Epithelial cell of proximal tubule (primary cell): ENCODE results near the gene NTSR1. TPM values are rescaled to one million over a fixed set of nuclear protein-coding genes. Genes with fewer than 3 reads are reported as not detected.

ENCODE experiments used
- DNase-seq: peaks from one replicate; pipeline ENCODE4 v3.0.0-alpha.2; 2011; ENCODE audit warnings: low read depth
- H3K4me3 ChIP-seq: 2 replicates; pipeline ENCODE4 v1.5.1; 2011; ENCODE audit warnings: low read depth, mild to moderate bottlenecking, low read length
- CTCF ChIP-seq: conservative IDR thresholded peaks from 2 replicates; pipeline ENCODE4 v1.5.1; 2012; ENCODE audit warnings: low read depth, mild to moderate bottlenecking, low read length
- total RNA-seq: library from RNA; depleted of rRNA; stranded (reverse); fragments of >200 nt; gene quantifications from 2 replicates; pipeline ENCODE4 v1.2.3, GENCODE V29; 2015

Gene NTSR1
- total RNA-seq, 1 donor from 2014 or later: not detected

- no peak for TF ChIP-seq CTCF
- no peak for DNase-seq
- no peak overlapping the region for H3K4me3 ChIP-seq
These were observed 16.3 kb downstream of the NTSR1 start for GRCh38 chr20:62724692-62725595.

GRCh38 chr20:62725596-62726268 lies 17.1 kb downstream of the NTSR1 start:
- no peak for DNase-seq
- H3K4me3 ChIP-seq: no peak overlapping the region
- TF ChIP-seq CTCF: no peak

GRCh38 chr20:62726276-62726675 lies 17.6 kb downstream of the NTSR1 start:
- DNase-seq: no peak
- TF ChIP-seq CTCF: no peak
- H3K4me3 ChIP-seq: no peak overlapping the region

- DNase-seq: no peak
- H3K4me3 ChIP-seq: no peak overlapping the region
- TF ChIP-seq CTCF: no peak
These were observed 18.3 kb downstream of the NTSR1 start for GRCh38 chr20:62726716-62727583.

GRCh38 chr20:62727584-62728027 lies 19.0 kb downstream of the NTSR1 start:
- no peak for TF ChIP-seq CTCF
- H3K4me3 ChIP-seq: no peak overlapping the region

GRCh38 chr20:62728028-62728780 lies 19.6 kb downstream of the NTSR1 start:
- no peak overlapping the region for H3K4me3 ChIP-seq
- TF ChIP-seq CTCF: no peak
- DNase-seq: no peak

More at GRCh38 chr20:62727584-62728027, 19.0 kb downstream of the NTSR1 start:
- no peak for DNase-seq
